Myocyte (in vitro differentiated cells): ENCODE data around the gene TMEM89. TPM values are rescaled to one million over a fixed set of nuclear protein-coding genes. Genes with fewer than 3 reads are reported as not detected.
A peak's percentile ranks its signal among the peaks of the same experiment; 100 is the strongest.

Experiments used
- DNase-seq: peaks from one replicate; pipeline ENCODE4 v3.0.0-alpha.2; 2012; ENCODE audit warnings: low read depth
- polyA plus RNA-seq: library from polyadenylated mRNA; unstranded; fragments of >200 nt; gene quantifications from one replicate; pipeline ENCODE4 v1.2.1, GENCODE V29; 2012; ENCODE audit warnings: missing spikeins
- total RNA-seq: library from RNA; depleted of rRNA; stranded (reverse); fragments of >200 nt; gene quantifications from 2 replicates; pipeline ENCODE4 v1.2.3, GENCODE V29; 2014

The TMEM89 gene
- not detected in 2 replicates for total RNA-seq
- not detected for polyA plus RNA-seq

GRCh38 chr3:48621461-48621869 is at the start of gene TMEM89:
Gene TMEM89, minus strand, starts transcription at chr3:48621769. Its CDS starts 13 bp downstream, at chr3:48621756.
- DNase-seq, result no peak

GRCh38 chr3:48664929-48665328 is 43.4 kb upstream of the TMEM89 start:
- no peak for DNase-seq

GRCh38 chr3:48664313-48664644 is 42.7 kb upstream of the TMEM89 start:
- no peak for DNase-seq

GRCh38 chr3:48663489-48664312 is 42.1 kb upstream of the TMEM89 start:
- peak; percentile 99 for DNase-seq

GRCh38 chr3:48662753-48663488 is 41.4 kb upstream of the TMEM89 start, which contains the start of gene CELSR3:
Gene CELSR3, minus strand, starts transcription at chr3:48662886. Its CDS starts 252 bp downstream, at chr3:48662634.
- peak; percentile 92 for DNase-seq

GRCh38 chr3:48662145-48662752 is 40.7 kb upstream of the TMEM89 start:
- DNase-seq, result no peak

- DNase-seq, result peak; percentile 52
Measured at GRCh38 chr3:48661501-48662144, 40.1 kb upstream of the TMEM89 start.

- no peak for DNase-seq
Measured at GRCh38 chr3:48660800-48661400, 39.3 kb upstream of the TMEM89 start.

GRCh38 chr3:48656841-48657281 is 35.3 kb upstream of the TMEM89 start:
- DNase-seq, result no peak

- DNase-seq, result no peak
Measured at GRCh38 chr3:48656061-48656840, 34.7 kb upstream of the TMEM89 start.

- no peak for DNase-seq
Measured at GRCh38 chr3:48655606-48656005, 34.0 kb upstream of the TMEM89 start.

GRCh38 chr3:48655063-48655462 is 33.5 kb upstream of the TMEM89 start:
- no peak for DNase-seq

- DNase-seq, result no peak
Measured at GRCh38 chr3:48652923-48653715, 31.6 kb upstream of the TMEM89 start.

GRCh38 chr3:48651771-48652170 is 30.2 kb upstream of the TMEM89 start:
- DNase-seq, result no peak

GRCh38 chr3:48650723-48651122 is 29.2 kb upstream of the TMEM89 start:
- no peak for DNase-seq

- no peak for DNase-seq
Measured at GRCh38 chr3:48648188-48648850, 26.8 kb upstream of the TMEM89 start.

- DNase-seq, result no peak
Measured at GRCh38 chr3:48647714-48648113, 26.1 kb upstream of the TMEM89 start.

GRCh38 chr3:48644898-48645760 is 23.6 kb upstream of the TMEM89 start:
- no peak for DNase-seq
